Neural cell (in vitro differentiated cells): ENCODE results near the gene IL2RG. TPM values are rescaled to one million over a fixed set of nuclear protein-coding genes. Genes with fewer than 3 reads are reported as not detected.
A peak's percentile ranks its signal among the peaks of the same experiment; 100 is the strongest.

ENCODE experiments used
- H2AFZ ChIP-seq: fragments of 200-600, 300-800 bp; sonication (generic), shearing (Covaris generic); 2 replicates; pipeline ENCODE4 v1.6.0; 2014; ENCODE audit warnings: low read depth, mild to moderate bottlenecking, antibody characterized with exemption, low read length, moderate library complexity
- H3F3A ChIP-seq: fragments of 200-600 bp; shearing (Covaris generic); 2 replicates; pipeline ENCODE4 v1.6.1; 2016; ENCODE audit warnings: mild to moderate bottlenecking, moderate library complexity, mixed read lengths, antibody characterized with exemption, low read length; ENCODE audit not compliant: insufficient read depth, poor library complexity, severe bottlenecking
- H3K27ac ChIP-seq: fragments of 200-600, 300-800 bp; sonication (generic), shearing (Covaris generic); 2 replicates; pipeline ENCODE4 v1.5.1; 2014; ENCODE audit warnings: mild to moderate bottlenecking, low read length, moderate library complexity
- H3K27me3 ChIP-seq: fragments of 300-800, 200-600 bp; sonication (generic), shearing (Covaris generic); 2 replicates; pipeline ENCODE4 v1.6.0; 2014; ENCODE audit warnings: mild to moderate bottlenecking, low read depth, low read length, moderate library complexity; ENCODE audit not compliant: insufficient read depth
- H3K36me3 ChIP-seq: fragments of 300-800, 200-600 bp; sonication (generic), shearing (Covaris generic); 2 replicates; pipeline ENCODE4 v1.5.1; 2014; ENCODE audit warnings: mild to moderate bottlenecking, antibody characterized with exemption, low read length, moderate library complexity; ENCODE audit not compliant: insufficient read depth
- H3K4me2 ChIP-seq: fragments of 300-800, 200-600 bp; sonication (generic), shearing (Covaris generic); 2 replicates; pipeline ENCODE4 v1.6.0; 2014; ENCODE audit warnings: mild to moderate bottlenecking, low read length
- H3K4me3 ChIP-seq: fragments of 300-800, 200-600 bp; sonication (generic), shearing (Covaris generic); 2 replicates; pipeline ENCODE4 v1.5.1; 2014; ENCODE audit warnings: mild to moderate bottlenecking, low read length, moderate library complexity
- H3K79me2 ChIP-seq: fragments of 200-600 bp; shearing (Covaris generic); replicated peaks from 2 replicates; pipeline ENCODE4 v1.6.0; 2014; ENCODE audit warnings: mild to moderate bottlenecking, low read length, moderate library complexity; ENCODE audit not compliant: insufficient read depth
- H3K9ac ChIP-seq: fragments of 300-800, 200-600 bp; sonication (generic), shearing (Covaris generic); 2 replicates; pipeline ENCODE4 v1.6.1; 2016; ENCODE audit warnings: mild to moderate bottlenecking, low read length, mixed read lengths
- H3K9me2 ChIP-seq: fragments of 200-600 bp; shearing (Covaris generic); 2 replicates; pipeline ENCODE4 v1.6.1; 2016; ENCODE audit warnings: mild to moderate bottlenecking, low read length, mixed read lengths; ENCODE audit not compliant: insufficient read depth
- H3K9me3 ChIP-seq: fragments of 200-600, 300-800 bp; sonication (generic), shearing (Covaris generic); 2 replicates; pipeline ENCODE4 v1.6.1; 2016; ENCODE audit warnings: mild to moderate bottlenecking, mixed run types, low read length, moderate library complexity, mixed read lengths
- H4K20me1 ChIP-seq: fragments of 200-600 bp; shearing (Covaris generic); 2 replicates; pipeline ENCODE4 v1.6.1; 2016; ENCODE audit warnings: mild to moderate bottlenecking, mixed run types; ENCODE audit not compliant: insufficient read depth
- CTCF ChIP-seq: fragments of 450-650 bp; IDR thresholded peaks from 2 replicates; pipeline ENCODE4 v1.5.1; 2014; ENCODE audit warnings: antibody characterized with exemption, mild to moderate bottlenecking, moderate library complexity; ENCODE audit not compliant: poor library complexity, severe bottlenecking
- EP300 ChIP-seq: fragments of 450-650 bp; conservative IDR thresholded peaks from 2 replicates; pipeline ENCODE4 v1.6.1; 2014; ENCODE audit warnings: antibody characterized with exemption, mild to moderate bottlenecking, moderate library complexity; ENCODE audit not compliant: poor library complexity, severe bottlenecking
- EZH2 ChIP-seq: fragments of 200-600, 300-800 bp; shearing (Covaris generic), sonication (generic); IDR thresholded peaks from 2 replicates; pipeline ENCODE4 v1.6.1; 2014; ENCODE audit warnings: antibody characterized with exemption, low read length, borderline replicate concordance, mild to moderate bottlenecking; ENCODE audit not compliant: insufficient read depth, poor library complexity, severe bottlenecking
- MXI1 ChIP-seq: fragments of 450-650 bp; conservative IDR thresholded peaks from 2 replicates; pipeline ENCODE4 v1.6.1; 2014; ENCODE audit warnings: antibody characterized with exemption, mild to moderate bottlenecking; ENCODE audit not compliant: poor library complexity, severe bottlenecking
- POLR2AphosphoS5 ChIP-seq: IDR thresholded peaks from 2 replicates; pipeline ENCODE4 v1.6.1; 2012
- RAD21 ChIP-seq: fragments of 450-650 bp; conservative IDR thresholded peaks from 2 replicates; pipeline ENCODE4 v1.6.1; 2014; ENCODE audit warnings: antibody characterized with exemption, mild to moderate bottlenecking, moderate library complexity
- REST ChIP-seq: IDR thresholded peaks from 2 replicates; pipeline ENCODE4 v1.6.1; 2012; ENCODE audit warnings: borderline replicate concordance
- SMC3 ChIP-seq: fragments of 450-650 bp; conservative IDR thresholded peaks from 2 replicates; pipeline ENCODE4 v1.6.1; 2014; ENCODE audit warnings: antibody characterized with exemption, mild to moderate bottlenecking, moderate library complexity; ENCODE audit not compliant: poor library complexity
- TAF1 ChIP-seq: IDR thresholded peaks from 2 replicates; pipeline ENCODE4 v1.6.1; 2012; ENCODE audit warnings: low read depth
- polyA plus RNA-seq: library from polyadenylated mRNA; depleted of rRNA; stranded (reverse); fragments of >200 nt; gene quantifications from 2 replicates; pipeline ENCODE4 v1.2.3, GENCODE V29; 2014

The IL2RG gene
- polyA plus RNA-seq, 1 donor from 2014 or later = not detected

- H3K9ac ChIP-seq = no peak overlapping the region
- no peaks in the 10 kb centered on the region for H3F3A ChIP-seq
- H3K36me3 ChIP-seq = no peaks in the 10 kb centered on the region
- no peak overlapping the region for H3K4me3 ChIP-seq
- no peak overlapping the region for H3K4me2 ChIP-seq
- H4K20me1 ChIP-seq = no peaks in the 10 kb centered on the region
- H3K9me3 ChIP-seq = no peaks in the 10 kb centered on the region
- no peaks in the 10 kb centered on the region for H3K79me2 ChIP-seq
- no peak overlapping the region for H3K27ac ChIP-seq
- no peak overlapping the region for H2AFZ ChIP-seq
- no peak for TF ChIP-seq REST
- no peak for TF ChIP-seq TAF1
- TF ChIP-seq MXI1 = peak; percentile 31
- peak; percentile 76 for TF ChIP-seq CTCF
- no peak for TF ChIP-seq EP300
- TF ChIP-seq SMC3 = peak; percentile 83
- TF ChIP-seq EZH2 = no peak
- no peak for TF ChIP-seq POLR2AphosphoS5
- peak; percentile 74 for TF ChIP-seq RAD21
- no peaks in the 10 kb centered on the region for H3K9me2 ChIP-seq
- no peaks in the 10 kb centered on the region for H3K27me3 ChIP-seq
Observed at GRCh38 chrX:71128915-71129765, 17.8 kb upstream of the IL2RG start.

GRCh38 chrX:71128166-71128833 is 16.9 kb upstream of the IL2RG start:
- no peaks in the 10 kb centered on the region for H3K36me3 ChIP-seq
- H3K4me3 ChIP-seq = no peak overlapping the region
- no peaks in the 10 kb centered on the region for H3K27me3 ChIP-seq
- H3K4me2 ChIP-seq = no peak overlapping the region
- no peak overlapping the region for H3K9ac ChIP-seq
- no peak overlapping the region for H2AFZ ChIP-seq
- no peaks in the 10 kb centered on the region for H3F3A ChIP-seq
- no peaks in the 10 kb centered on the region for H4K20me1 ChIP-seq
- no peaks in the 10 kb centered on the region for H3K9me3 ChIP-seq
- H3K9me2 ChIP-seq = no peaks in the 10 kb centered on the region
- no peaks in the 10 kb centered on the region for H3K79me2 ChIP-seq
- TF ChIP-seq RAD21 (no peak), EP300 (no peak), SMC3 (no peak), POLR2AphosphoS5 (no peak), CTCF (no peak), MXI1 (no peak), TAF1 (no peak), REST (no peak), EZH2 (no peak)
- H3K27ac ChIP-seq = no peak overlapping the region
